Cardiac muscle cell (in vitro differentiated cells and primary cell): ENCODE data around the gene TMED10. TPM values are rescaled to one million over a fixed set of nuclear protein-coding genes. Genes with fewer than 3 reads are reported as not detected.

Source experiments
- DNase-seq, 2 donors: peaks; one replicate each; pipeline versions ENCODE4 v3.0.0 to v3.0.0-alpha.2; 2010 to 2017; ENCODE audit warnings: low read depth in 1 of 2, low spot score in 1 of 2
- H3K27ac ChIP-seq: fragments of 200-600 bp; sonication (generic); 2 replicates; pipeline ENCODE4 v1.5.1; 2016
- H3K27me3 ChIP-seq: fragments of 200-600 bp; sonication (generic); 2 replicates; pipeline ENCODE4 v1.6.0; 2016; ENCODE audit warnings: control low read depth
- H3K36me3 ChIP-seq: fragments of 200-600 bp; sonication (generic); 2 replicates; pipeline ENCODE4 v1.5.1; 2016; ENCODE audit warnings: control low read depth
- H3K4me1 ChIP-seq: fragments of 200-600 bp; sonication (generic); 2 replicates; pipeline ENCODE4 v1.8.1; 2017; ENCODE audit warnings: low read depth, mild to moderate bottlenecking, mixed run types
- H3K4me3 ChIP-seq: fragments of 200-600 bp; sonication (generic); 2 replicates; pipeline ENCODE4 v1.5.1; 2016; ENCODE audit warnings: mild to moderate bottlenecking
- H3K9me3 ChIP-seq: fragments of 200-600 bp; sonication (generic); 2 replicates; pipeline ENCODE4 v1.5.1; 2017; ENCODE audit warnings: low read depth, mild to moderate bottlenecking, control low read depth
- CTCF ChIP-seq: IDR thresholded peaks from 2 replicates; pipeline ENCODE4 v1.5.1; 2012; ENCODE audit warnings: low read depth, mild to moderate bottlenecking, low read length
- polyA plus RNA-seq: library from polyadenylated mRNA; unstranded; fragments of >200 nt; fragmentation: Nextera tagmentation; extraction: Ambion mirVana; gene quantifications from 2 replicates; pipeline ENCODE4 v1.2.1, GENCODE V29; 2016
- total RNA-seq: library from RNA; depleted of rRNA; stranded (reverse); fragments of >200 nt; gene quantifications from 2 replicates; pipeline ENCODE4 v1.2.3, GENCODE V29; 2016

TMED10 gene
- total and polyA plus RNA-seq, 2 experiments from 2014 or later = 158 to 295 TPM

- no peak for TF ChIP-seq CTCF
- Histone ChIP-seq H3K27me3 (no peaks in the 10 kb centered on the region), H3K27ac (no peak overlapping the region), H3K4me1 (no peaks in the 10 kb centered on the region), H3K4me3 (no peak overlapping the region), H3K36me3 (no peaks in the 10 kb centered on the region), H3K9me3 (no peaks in the 10 kb centered on the region)
- no peak for DNase-seq
These were observed 13.8 kb downstream of the TMED10 start for GRCh38 chr14:75162631-75163030.

- TF ChIP-seq CTCF = no peak
- DNase-seq = no peak
These were observed 17.4 kb downstream of the TMED10 start for GRCh38 chr14:75158843-75159614.

GRCh38 chr14:75156901-75157300 lies 19.5 kb downstream of the TMED10 start:
- Histone ChIP-seq H3K36me3 (no peaks in the 10 kb centered on the region), H3K27ac (no peak overlapping the region), H3K4me3 (no peak overlapping the region), H3K9me3 (no peaks in the 10 kb centered on the region), H3K27me3 (no peaks in the 10 kb centered on the region), H3K4me1 (no peaks in the 10 kb centered on the region)
- no peak for DNase-seq
- no peak for TF ChIP-seq CTCF

More at GRCh38 chr14:75158843-75159614, 17.4 kb downstream of the TMED10 start:
- Histone ChIP-seq H3K27ac (peak overlapping the region; percentile 32), H3K4me3 (no peak overlapping the region), H3K4me1 (no peaks in the 10 kb centered on the region), H3K9me3 (no peaks in the 10 kb centered on the region), H3K27me3 (no peaks in the 10 kb centered on the region), H3K36me3 (no peaks in the 10 kb centered on the region)

GRCh38 chr14:75156111-75156510 lies 20.3 kb downstream of the TMED10 start:
- TF ChIP-seq CTCF = no peak
- Histone ChIP-seq H3K4me3 (no peak overlapping the region), H3K36me3 (peaks cover 5% of the 10 kb centered on the region), H3K27me3 (no peaks in the 10 kb centered on the region), H3K9me3 (no peaks in the 10 kb centered on the region), H3K4me1 (no peaks in the 10 kb centered on the region), H3K27ac (no peak overlapping the region)
- no peak for DNase-seq

- TF ChIP-seq CTCF = no peak
- DNase-seq = no peak
- H3K4me1 ChIP-seq = no peaks in the 10 kb centered on the region
- H3K27me3 ChIP-seq = no peaks in the 10 kb centered on the region
- peaks cover 5% of the 10 kb centered on the region for H3K36me3 ChIP-seq
- no peaks in the 10 kb centered on the region for H3K9me3 ChIP-seq
- H3K27ac ChIP-seq = no peak overlapping the region
- no peak overlapping the region for H3K4me3 ChIP-seq
These were observed 21.2 kb downstream of the TMED10 start for GRCh38 chr14:75155169-75155568.
